Suprapubic skin (tissue), 4 donors: ENCODE results near the gene SLC9A7. TPM values are rescaled to one million over a fixed set of nuclear protein-coding genes. Genes with fewer than 3 reads are reported as not detected.

Source experiments
- DNase-seq, 2 donors: peaks; one replicate each; pipeline ENCODE4 v3.0.0-alpha.2; 2019; ENCODE audit warnings: low spot score in 2 of 2
- H3K27ac ChIP-seq: fragments of 200-600 bp; sonication (generic); one replicate; pipeline ENCODE4 v1.5.1; 2019
- H3K27me3 ChIP-seq: fragments of 200-600 bp; sonication (generic); one replicate; pipeline ENCODE4 v1.5.1; 2019
- H3K36me3 ChIP-seq: fragments of 200-600 bp; sonication (generic); one replicate; pipeline ENCODE4 v1.5.1; 2019
- H3K4me1 ChIP-seq: fragments of 200-600 bp; sonication (generic); one replicate; pipeline ENCODE4 v1.5.1; 2019
- H3K4me3 ChIP-seq: fragments of 200-600 bp; sonication (generic); one replicate; pipeline ENCODE4 v1.5.1; 2019; ENCODE audit warnings: mild to moderate bottlenecking
- H3K9me3 ChIP-seq: fragments of 200-600 bp; sonication (generic); one replicate; pipeline ENCODE4 v1.5.1; 2019
- CTCF ChIP-seq, 2 donors: fragments of 200-600 bp in 1 of 2; fragments of 450-650 bp in 1 of 2; sonication (generic) in 1 of 2; IDR thresholded peaks; one replicate each; pipeline ENCODE4 v1.5.1; 2016 to 2019; ENCODE audit warnings: antibody characterized with exemption in 2 of 2, mild to moderate bottlenecking in 1 of 2, moderate library complexity in 1 of 2
- EP300 ChIP-seq: sonication (generic); formaldehyde crosslinking; IDR thresholded peaks from one replicate; pipeline ENCODE4 v1.6.1; 2017; ENCODE audit warnings: antibody characterized with exemption
- POLR2A ChIP-seq, 2 donors: fragments of 450-650 bp; IDR thresholded peaks; one replicate each; pipeline ENCODE4 v1.6.1; 2017; ENCODE audit warnings: antibody characterized with exemption in 2 of 2, mild to moderate bottlenecking in 2 of 2, moderate library complexity in 2 of 2
- POLR2AphosphoS5 ChIP-seq, 3 donors: sonication (generic); formaldehyde crosslinking; IDR thresholded peaks; one replicate each; pipeline ENCODE4 v1.6.1; 2017; ENCODE audit warnings: antibody characterized with exemption in 3 of 3
- WGBS: methylation state at CpG from one replicate; pipeline ENCODE4 v1.1.5; 2018; 5-methylcytosine and 5-hydroxymethylcytosine counted together
- total RNA-seq, 4 donors: library from RNA; depleted of rRNA; stranded (reverse); fragments of >200 nt; gene quantifications; one replicate each; pipeline ENCODE4 v1.1.0, GENCODE V29; 2016

The SLC9A7 gene
- total RNA-seq, 4 donors from 2014 or later = 3.1 to 7.4 (median 6.2) TPM

GRCh38 chrX:46599051-46599560, 159.8 kb downstream of the SLC9A7 start:
- no peak for DNase-seq
- no peaks in the 10 kb centered on the region for H3K4me1 ChIP-seq
- H3K27me3 ChIP-seq = no peaks in the 10 kb centered on the region
- TF ChIP-seq CTCF (IDR thresholded peaks at IDR 0.05) = no peak
- no peak for TF ChIP-seq EP300
- no peak for TF ChIP-seq POLR2AphosphoS5 (IDR thresholded peaks at IDR 0.05)
- TF ChIP-seq POLR2A (IDR thresholded peaks at IDR 0.05) = no peak
- 14% methylated on average over 1 of the region's 1 CpG for WGBS
- H3K9me3 ChIP-seq = no peaks in the 10 kb centered on the region
- no peaks in the 10 kb centered on the region for H3K36me3 ChIP-seq
- H3K4me3 ChIP-seq = no peak overlapping the region
- no peak overlapping the region for H3K27ac ChIP-seq

DNA sequence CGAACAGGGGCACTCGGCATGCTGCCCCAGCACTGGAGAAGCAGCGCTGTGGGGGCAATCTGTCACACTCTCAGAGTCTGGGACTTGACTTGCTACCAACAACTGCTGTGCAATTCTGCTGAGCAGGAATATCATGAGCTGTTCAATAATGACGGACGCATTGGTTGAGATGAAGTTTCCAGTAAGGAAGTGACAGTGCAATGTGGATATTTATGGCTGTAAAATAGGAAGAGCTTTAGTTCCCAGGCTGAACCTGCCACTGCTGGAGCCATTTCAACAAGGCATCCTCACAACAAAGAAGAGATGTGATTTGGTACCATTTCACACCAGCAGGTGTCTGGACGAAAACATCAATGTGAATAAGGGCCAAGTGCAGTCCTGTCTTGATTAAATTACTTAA, 161.1 kb downstream of the SLC9A7 start:
- no peaks in the 10 kb centered on the region for H3K27me3 ChIP-seq
- no peak for TF ChIP-seq EP300
- TF ChIP-seq CTCF (IDR thresholded peaks at IDR 0.05) = no peak
- no peak for TF ChIP-seq POLR2AphosphoS5 (IDR thresholded peaks at IDR 0.05)
- TF ChIP-seq POLR2A (IDR thresholded peaks at IDR 0.05) = no peak
- no peaks in the 10 kb centered on the region for H3K4me1 ChIP-seq
- no peaks in the 10 kb centered on the region for H3K36me3 ChIP-seq
- DNase-seq = no peak
- no peak overlapping the region for H3K4me3 ChIP-seq
- no peak overlapping the region for H3K27ac ChIP-seq
- 77% methylated on average over 6 of the region's 6 CpGs for WGBS
- no peaks in the 10 kb centered on the region for H3K9me3 ChIP-seq

DNA sequence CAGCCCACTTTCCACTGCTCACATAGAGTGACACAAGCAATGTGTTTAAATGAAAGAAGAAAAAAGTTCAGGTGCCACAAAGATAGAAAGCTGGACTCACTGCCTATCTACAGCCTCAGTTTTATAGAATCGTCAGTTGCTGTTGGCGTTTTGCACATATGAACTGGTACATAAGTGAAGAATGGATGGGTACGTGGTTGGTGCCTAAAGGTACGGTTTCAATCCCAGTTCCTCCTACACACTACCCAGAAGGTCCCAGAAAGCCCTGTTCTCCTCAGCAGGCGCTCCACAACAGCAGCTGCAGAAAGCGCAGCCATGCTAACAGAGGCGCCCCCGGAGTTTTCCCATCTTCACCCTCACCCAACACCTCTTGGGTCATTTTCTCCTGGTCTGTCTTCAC, 161.7 kb downstream of the SLC9A7 start:
- 78% methylated on average over 8 of the region's 8 CpGs for WGBS
- no peaks in the 10 kb centered on the region for H3K9me3 ChIP-seq

GRCh38 chrX:46595084-46595483, 163.8 kb downstream of the SLC9A7 start:
- Histone ChIP-seq H3K36me3 (no peaks in the 10 kb centered on the region), H3K9me3 (no peaks in the 10 kb centered on the region), H3K27ac (no peak overlapping the region), H3K27me3 (no peaks in the 10 kb centered on the region), H3K4me3 (no peak overlapping the region), H3K4me1 (no peaks in the 10 kb centered on the region)
- 65% methylated on average over 1 of the region's 1 CpG for WGBS
- no peak for TF ChIP-seq POLR2AphosphoS5 (IDR thresholded peaks at IDR 0.05)
- no peak for TF ChIP-seq EP300
- no peak for TF ChIP-seq CTCF (IDR thresholded peaks at IDR 0.05)
- no peak for TF ChIP-seq POLR2A (IDR thresholded peaks at IDR 0.05)
- DNase-seq = no peak

More for the DNA sequence above, 161.7 kb downstream of the SLC9A7 start:
- Histone ChIP-seq H3K4me1 (no peaks in the 10 kb centered on the region), H3K27ac (no peak overlapping the region), H3K36me3 (no peaks in the 10 kb centered on the region), H3K27me3 (no peaks in the 10 kb centered on the region), H3K4me3 (no peak overlapping the region)
- TF ChIP-seq EP300 = no peak
- TF ChIP-seq POLR2A (IDR thresholded peaks at IDR 0.05) = no peak
- no peak for TF ChIP-seq CTCF (IDR thresholded peaks at IDR 0.05)
- TF ChIP-seq POLR2AphosphoS5 (IDR thresholded peaks at IDR 0.05) = no peak
- DNase-seq = no peak

GRCh38 chrX:46589977-46590723, 168.8 kb downstream of the SLC9A7 start:
- H3K4me1 ChIP-seq = peaks cover 7% of the 10 kb centered on the region
- no peaks in the 10 kb centered on the region for H3K36me3 ChIP-seq
- no peak overlapping the region for H3K4me3 ChIP-seq
- no peaks in the 10 kb centered on the region for H3K9me3 ChIP-seq
- WGBS = 70% methylated on average over 7 of the region's 7 CpGs
- H3K27ac ChIP-seq = no peak overlapping the region
- DNase-seq = no peak
- no peaks in the 10 kb centered on the region for H3K27me3 ChIP-seq
- TF ChIP-seq POLR2A (IDR thresholded peaks at IDR 0.05) (no peak), POLR2AphosphoS5 (IDR thresholded peaks at IDR 0.05) (no peak), EP300 (no peak), CTCF (IDR thresholded peaks at IDR 0.05) (no peak)
